SK-N-SH (cell line): Measurements from ENCODE around the gene PLCG1. TPM values are rescaled to one million over a fixed set of nuclear protein-coding genes. Genes with fewer than 3 reads are reported as not detected.

Source experiments
- CTCF ChIA-PET: fragments of 300-600, 350-600 bp; formaldehyde crosslinking; extraction: SDS; loops from one replicate; lab custom pipeline; 2021; lab: Yijun Ruan, JAX
- POLR2A ChIA-PET: fragments of 350-600 bp; sonication (Branson Sonifier 250); formaldehyde crosslinking; extraction: SDS; loops from one replicate; lab custom pipeline; 2020; ENCODE audit warnings: antibody characterized with exemption, inconsistent platforms; lab: Yijun Ruan, JAX
- DNase-seq: peaks from one replicate; pipeline ENCODE4 v3.0.0; 2012
- H2AFZ ChIP-seq: fragments of 200-600 bp; sonication (generic); 2 replicates; pipeline ENCODE4 v1.8.1; 2016; ENCODE audit warnings: antibody characterized with exemption, mild to moderate bottlenecking, low read depth
- H3F3A ChIP-seq: fragments of 200-600 bp; sonication (generic); replicated peaks from 2 replicates; pipeline ENCODE3; 2016; ENCODE audit warnings: antibody characterized with exemption, mild to moderate bottlenecking; ENCODE audit not compliant: insufficient read depth
- H3K27ac ChIP-seq, 2 experiments: fragments of 200-500 bp in 1 of 2; fragments of 200-600 bp in 1 of 2; sonication (Bioruptor generic) in 1 of 2; sonication (generic), shearing (Covaris generic) in 1 of 2; 2 replicates each; pipeline versions ENCODE4 v1.5.1 to v1.6.1; 2014 to 2016; ENCODE audit warnings: low read depth in 2 of 2, inconsistent platforms in 1 of 2, low read length in 1 of 2, mild to moderate bottlenecking in 1 of 2, mixed read lengths in 1 of 2
- H3K27me3 ChIP-seq: fragments of 200-600 bp; sonication (generic), shearing (Covaris generic); 2 replicates; pipeline ENCODE4 v1.6.1; 2016; ENCODE audit warnings: mixed run types; ENCODE audit not compliant: insufficient read depth
- H3K36me3 ChIP-seq, 2 experiments: fragments of 200-500 bp in 1 of 2; fragments of 200-600 bp in 1 of 2; sonication (Bioruptor generic) in 1 of 2; sonication (generic) in 1 of 2; replicated peaks in 1 of 2; 2 replicates each; pipeline versions ENCODE3 to v1.5.1; 2014 to 2016; ENCODE audit warnings: low read length in 1 of 2, mild to moderate bottlenecking in 1 of 2; ENCODE audit not compliant: insufficient read depth in 2 of 2, control insufficient read depth in 1 of 2
- H3K4me1 ChIP-seq, 2 experiments: fragments of 200-500 bp in 1 of 2; fragments of 200-600 bp in 1 of 2; sonication (Bioruptor generic) in 1 of 2; sonication (generic), shearing (Covaris generic) in 1 of 2; 2 replicates each; pipeline versions ENCODE4 v1.5.1 to v1.6.1; 2014 to 2016; ENCODE audit warnings: low read depth in 1 of 2, low read length in 1 of 2, mixed run types in 1 of 2; ENCODE audit not compliant: insufficient read depth in 2 of 2, control insufficient read depth in 1 of 2
- H3K4me2 ChIP-seq: fragments of 200-600 bp; sonication (generic), shearing (Covaris generic); 2 replicates; pipeline ENCODE4 v1.6.1; 2017; ENCODE audit warnings: mixed run types
- H3K4me3 ChIP-seq, 2 experiments: fragments of 200-500 bp in 1 of 2; fragments of 200-600 bp in 1 of 2; sonication (Bioruptor generic) in 1 of 2; sonication (generic), shearing (Covaris generic) in 1 of 2; 2 replicates each; pipeline versions ENCODE4 v1.5.1 to v1.8.1; 2014 to 2016; ENCODE audit warnings: low read depth in 2 of 2, inconsistent platforms in 1 of 2, low read length in 1 of 2, mild to moderate bottlenecking in 1 of 2, mixed read lengths in 1 of 2, moderate library complexity in 1 of 2
- H3K79me2 ChIP-seq: fragments of 200-600 bp; sonication (generic); 2 replicates; pipeline ENCODE4 v1.8.1; 2017; ENCODE audit warnings: mild to moderate bottlenecking; ENCODE audit not compliant: insufficient read depth
- H3K9ac ChIP-seq: fragments of 200-600 bp; sonication (generic); 2 replicates; pipeline ENCODE4 v1.6.1; 2017; ENCODE audit warnings: mixed run types
- H3K9me2 ChIP-seq: fragments of 200-600 bp; sonication (generic); 2 replicates; pipeline ENCODE4 v1.6.1; 2017; ENCODE audit warnings: mixed run types
- H3K9me3 ChIP-seq: fragments of 200-600 bp; sonication (generic); 2 replicates; pipeline ENCODE4 v1.6.1; 2017; ENCODE audit warnings: mixed run types, mild to moderate bottlenecking, moderate library complexity
- H4K20me1 ChIP-seq: fragments of 200-600 bp; sonication (generic); 2 replicates; pipeline ENCODE4 v1.6.1; 2017; ENCODE audit warnings: mild to moderate bottlenecking, mixed run types; ENCODE audit not compliant: insufficient read depth
- ELF1 ChIP-seq: IDR thresholded peaks from 2 replicates; pipeline ENCODE4 v1.4.0; 2012
- EZH2phosphoT487 ChIP-seq: fragments of 200-600 bp; sonication (generic); IDR thresholded peaks from 2 replicates; pipeline ENCODE4 v1.6.1; 2017; ENCODE audit warnings: low read depth, mixed run types, mild to moderate bottlenecking, antibody characterized with exemption, moderate library complexity, borderline replicate concordance
- FOXJ3 ChIP-seq: sonication (generic); formaldehyde crosslinking; IDR thresholded peaks from 2 replicates; pipeline ENCODE4 v1.5.1; 2020; ENCODE audit warnings: mild to moderate bottlenecking, missing genetic modification reagents
- NFIC ChIP-seq: IDR thresholded peaks from 2 replicates; pipeline ENCODE4 v1.4.0; 2012; ENCODE audit warnings: borderline replicate concordance
- SMC3 ChIP-seq: IDR thresholded peaks from 2 replicates; pipeline ENCODE4 v1.6.1; 2012; ENCODE audit warnings: low read depth, low read length, improper control_type of control experiment
- TCF12 ChIP-seq: IDR thresholded peaks from 2 replicates; pipeline ENCODE4 v1.4.0; 2012
- WGBS: methylation state at CpG from one replicate; pipeline ENCODE4 v1.1.6; 2017; ENCODE audit warnings: low lambda C conversion rate; 5-methylcytosine and 5-hydroxymethylcytosine counted together
- polyA plus RNA-seq, 3 experiments: library from polyadenylated mRNA; depleted of rRNA; stranded (reverse); fragments of >200 nt; gene quantifications; 2 replicates each; pipeline ENCODE4 v1.2.3, GENCODE V29; 2012
- TF ChIP-seq, protein P1 (sequence below): fragments of 200-600 bp; sonication (generic); IDR thresholded peaks from 2 replicates; pipeline ENCODE4 v1.6.1; 2017; ENCODE audit warnings: antibody characterized with exemption, mild to moderate bottlenecking, moderate library complexity
- TF ChIP-seq, protein P2 (sequence below): IDR thresholded peaks from 2 replicates; pipeline ENCODE4 v1.4.0; 2012; ENCODE audit warnings: low read depth, borderline replicate concordance
- TF ChIP-seq, protein P3 (sequence below): fragments of 150-350 bp; IDR thresholded peaks from 2 replicates; pipeline ENCODE4 v1.6.1; 2016; ENCODE audit warnings: mild to moderate bottlenecking, low read depth, low read length
- TF ChIP-seq, protein P4 (sequence below): fragments of 150-350 bp; IDR thresholded peaks from 2 replicates; pipeline ENCODE4 v1.6.1; 2017; ENCODE audit warnings: antibody characterized with exemption, low read length, low read depth, borderline replicate concordance
- TF ChIP-seq, protein P5 (sequence below): IDR thresholded peaks from 2 replicates; pipeline ENCODE4; 2012

PLCG1 gene
- polyA plus RNA-seq, 1 of the 3 experiments (the other 2 are of a cell fraction), result 81.4 TPM

DNA sequence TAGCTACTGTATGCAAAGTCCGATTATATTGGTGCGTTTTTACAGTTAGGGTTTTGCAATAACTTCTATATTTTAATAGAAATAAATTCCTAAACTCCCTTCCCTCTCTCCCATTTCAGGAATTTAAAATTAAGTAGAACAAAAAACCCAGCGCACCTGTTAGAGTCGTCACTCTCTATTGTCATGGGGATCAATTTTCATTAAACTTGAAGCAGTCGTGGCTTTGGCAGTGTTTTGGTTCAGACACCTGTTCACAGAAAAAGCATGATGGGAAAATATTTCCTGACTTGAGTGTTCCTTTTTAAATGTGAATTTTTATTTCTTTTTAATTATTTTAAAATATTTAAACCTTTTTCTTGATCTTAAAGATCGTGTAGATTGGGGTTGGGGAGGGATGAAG, 13.7 kb upstream of the PLCG1 start (continued):
- TF ChIP-seq, protein P1, sequence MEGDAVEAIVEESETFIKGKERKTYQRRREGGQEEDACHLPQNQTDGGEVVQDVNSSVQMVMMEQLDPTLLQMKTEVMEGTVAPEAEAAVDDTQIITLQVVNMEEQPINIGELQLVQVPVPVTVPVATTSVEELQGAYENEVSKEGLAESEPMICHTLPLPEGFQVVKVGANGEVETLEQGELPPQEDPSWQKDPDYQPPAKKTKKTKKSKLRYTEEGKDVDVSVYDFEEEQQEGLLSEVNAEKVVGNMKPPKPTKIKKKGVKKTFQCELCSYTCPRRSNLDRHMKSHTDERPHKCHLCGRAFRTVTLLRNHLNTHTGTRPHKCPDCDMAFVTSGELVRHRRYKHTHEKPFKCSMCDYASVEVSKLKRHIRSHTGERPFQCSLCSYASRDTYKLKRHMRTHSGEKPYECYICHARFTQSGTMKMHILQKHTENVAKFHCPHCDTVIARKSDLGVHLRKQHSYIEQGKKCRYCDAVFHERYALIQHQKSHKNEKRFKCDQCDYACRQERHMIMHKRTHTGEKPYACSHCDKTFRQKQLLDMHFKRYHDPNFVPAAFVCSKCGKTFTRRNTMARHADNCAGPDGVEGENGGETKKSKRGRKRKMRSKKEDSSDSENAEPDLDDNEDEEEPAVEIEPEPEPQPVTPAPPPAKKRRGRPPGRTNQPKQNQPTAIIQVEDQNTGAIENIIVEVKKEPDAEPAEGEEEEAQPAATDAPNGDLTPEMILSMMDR, result no peak

DNA sequence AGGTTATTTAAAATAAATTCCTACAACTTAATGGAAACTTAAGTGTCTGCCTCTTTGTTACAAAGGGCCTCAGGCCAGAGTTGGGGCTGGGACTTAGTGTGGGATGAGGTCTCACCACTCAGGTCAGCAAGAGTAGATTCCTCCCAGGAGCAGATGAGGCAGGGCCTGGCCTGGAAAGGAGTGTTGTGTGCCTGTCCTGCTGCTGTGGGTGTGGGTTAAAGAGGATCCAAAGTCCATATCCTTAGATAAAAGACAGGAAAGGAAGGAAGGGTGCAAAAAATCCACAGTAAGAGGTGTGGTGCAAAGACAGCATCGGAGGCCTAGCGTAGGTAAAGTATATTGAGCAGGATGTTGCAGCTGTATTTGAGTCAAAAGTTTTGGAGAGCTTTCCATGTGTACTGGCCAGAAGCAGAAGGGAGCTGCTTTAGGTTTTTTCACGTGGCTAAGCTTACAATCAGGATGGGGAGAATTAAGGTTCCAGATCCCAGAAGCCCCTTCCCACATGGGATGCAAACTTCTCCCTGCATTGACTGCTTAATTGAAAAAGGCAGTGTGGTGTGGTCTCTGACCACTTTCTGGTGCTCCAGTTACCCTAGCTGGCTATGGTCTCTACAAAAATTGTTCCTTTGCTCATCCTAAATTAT, 12.8 kb upstream of the PLCG1 start:
- Histone ChIP-seq H3F3A (peaks cover 8% of the 10 kb centered on the region), H3K9me2 (no peaks in the 10 kb centered on the region), H3K4me3 (no peak overlapping the region), H3K79me2 (no peaks in the 10 kb centered on the region), H4K20me1 (no peaks in the 10 kb centered on the region), H3K36me3 (peaks cover 66 to 68% of the 10 kb centered on the region in 2 experiments), H2AFZ (no peak overlapping the region), H3K9me3 (no peaks in the 10 kb centered on the region), H3K4me2 (no peak overlapping the region), H3K9ac (no peak overlapping the region), H3K27ac (no peak overlapping the region), H3K27me3 (no peaks in the 10 kb centered on the region), H3K4me1 (no peaks in the 10 kb centered on the region)
- DNase-seq, result no peak
- POLR2A ChIA-PET, result no interaction called here
- CTCF ChIA-PET, result interaction anchor here (0.9 to 1.1 kb wide), 3 partner anchors 9 to 155 kb away, joined by 3 read pairs; no protein-coding TSS in a partner anchor
- TF ChIP-seq, protein P2, sequence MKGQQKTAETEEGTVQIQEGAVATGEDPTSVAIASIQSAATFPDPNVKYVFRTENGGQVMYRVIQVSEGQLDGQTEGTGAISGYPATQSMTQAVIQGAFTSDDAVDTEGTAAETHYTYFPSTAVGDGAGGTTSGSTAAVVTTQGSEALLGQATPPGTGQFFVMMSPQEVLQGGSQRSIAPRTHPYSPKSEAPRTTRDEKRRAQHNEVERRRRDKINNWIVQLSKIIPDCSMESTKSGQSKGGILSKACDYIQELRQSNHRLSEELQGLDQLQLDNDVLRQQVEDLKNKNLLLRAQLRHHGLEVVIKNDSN, result no peak
- TF ChIP-seq, protein P3, sequence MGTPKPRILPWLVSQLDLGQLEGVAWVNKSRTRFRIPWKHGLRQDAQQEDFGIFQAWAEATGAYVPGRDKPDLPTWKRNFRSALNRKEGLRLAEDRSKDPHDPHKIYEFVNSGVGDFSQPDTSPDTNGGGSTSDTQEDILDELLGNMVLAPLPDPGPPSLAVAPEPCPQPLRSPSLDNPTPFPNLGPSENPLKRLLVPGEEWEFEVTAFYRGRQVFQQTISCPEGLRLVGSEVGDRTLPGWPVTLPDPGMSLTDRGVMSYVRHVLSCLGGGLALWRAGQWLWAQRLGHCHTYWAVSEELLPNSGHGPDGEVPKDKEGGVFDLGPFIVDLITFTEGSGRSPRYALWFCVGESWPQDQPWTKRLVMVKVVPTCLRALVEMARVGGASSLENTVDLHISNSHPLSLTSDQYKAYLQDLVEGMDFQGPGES, result no peak
- TF ChIP-seq, protein P4, sequence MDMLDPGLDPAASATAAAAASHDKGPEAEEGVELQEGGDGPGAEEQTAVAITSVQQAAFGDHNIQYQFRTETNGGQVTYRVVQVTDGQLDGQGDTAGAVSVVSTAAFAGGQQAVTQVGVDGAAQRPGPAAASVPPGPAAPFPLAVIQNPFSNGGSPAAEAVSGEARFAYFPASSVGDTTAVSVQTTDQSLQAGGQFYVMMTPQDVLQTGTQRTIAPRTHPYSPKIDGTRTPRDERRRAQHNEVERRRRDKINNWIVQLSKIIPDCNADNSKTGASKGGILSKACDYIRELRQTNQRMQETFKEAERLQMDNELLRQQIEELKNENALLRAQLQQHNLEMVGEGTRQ, result no peak
- no peak for TF ChIP-seq SMC3
- TF ChIP-seq, protein P5, sequence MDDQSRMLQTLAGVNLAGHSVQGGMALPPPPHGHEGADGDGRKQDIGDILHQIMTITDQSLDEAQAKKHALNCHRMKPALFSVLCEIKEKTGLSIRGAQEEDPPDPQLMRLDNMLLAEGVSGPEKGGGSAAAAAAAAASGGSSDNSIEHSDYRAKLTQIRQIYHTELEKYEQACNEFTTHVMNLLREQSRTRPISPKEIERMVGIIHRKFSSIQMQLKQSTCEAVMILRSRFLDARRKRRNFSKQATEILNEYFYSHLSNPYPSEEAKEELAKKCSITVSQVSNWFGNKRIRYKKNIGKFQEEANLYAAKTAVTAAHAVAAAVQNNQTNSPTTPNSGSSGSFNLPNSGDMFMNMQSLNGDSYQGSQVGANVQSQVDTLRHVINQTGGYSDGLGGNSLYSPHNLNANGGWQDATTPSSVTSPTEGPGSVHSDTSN, result no peak
- no peak for TF ChIP-seq TCF12
- TF ChIP-seq EZH2phosphoT487, result no peak
- TF ChIP-seq FOXJ3, result no peak
- no peak for TF ChIP-seq ELF1
- no peak for TF ChIP-seq NFIC
- whole genome bisulfite sequencing, result 95% methylated on average over 3 of the region's 3 CpGs
